HG03575 (cell line): ENCODE data around the gene HS3ST5.
"Not testable (repeated sequence)": the region's sequence is repeated elsewhere in the genome, so short reads cannot be mapped to it uniquely, and the experiment has no call there.

ENCODE experiments used
- ATAC-seq: cut with Tn5 transposase; IDR thresholded peaks from one replicate; pipeline ENCODE4 v1.9.1; 2021; ENCODE audit not compliant: unreplicated experiment, insufficient number of reproducible peaks, low FRiP score; ENCODE audit errors: extremely low read depth

HS3ST5 gene

DNA sequence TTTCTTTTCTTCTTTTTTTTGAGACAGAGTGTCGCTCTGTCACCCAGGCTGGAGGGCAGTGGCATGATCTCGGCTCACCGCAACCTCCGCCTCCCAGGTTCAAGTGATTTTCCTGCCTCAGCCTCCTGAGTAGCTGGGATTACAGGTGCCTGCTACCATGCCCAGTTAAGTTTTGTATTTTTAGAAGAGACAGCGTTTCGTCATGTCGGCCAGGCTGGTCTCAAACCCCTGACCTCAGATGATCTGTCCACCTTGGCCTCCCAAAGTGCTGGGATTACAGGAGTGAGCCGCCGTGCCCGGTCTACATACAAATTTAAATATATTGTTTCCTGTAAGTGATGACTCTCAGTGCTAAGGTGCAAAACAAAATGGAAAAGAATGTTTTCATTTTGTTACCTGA is 124.8 kb downstream of the HS3ST5 start:
- ATAC-seq: not testable (repeated sequence)

DNA sequence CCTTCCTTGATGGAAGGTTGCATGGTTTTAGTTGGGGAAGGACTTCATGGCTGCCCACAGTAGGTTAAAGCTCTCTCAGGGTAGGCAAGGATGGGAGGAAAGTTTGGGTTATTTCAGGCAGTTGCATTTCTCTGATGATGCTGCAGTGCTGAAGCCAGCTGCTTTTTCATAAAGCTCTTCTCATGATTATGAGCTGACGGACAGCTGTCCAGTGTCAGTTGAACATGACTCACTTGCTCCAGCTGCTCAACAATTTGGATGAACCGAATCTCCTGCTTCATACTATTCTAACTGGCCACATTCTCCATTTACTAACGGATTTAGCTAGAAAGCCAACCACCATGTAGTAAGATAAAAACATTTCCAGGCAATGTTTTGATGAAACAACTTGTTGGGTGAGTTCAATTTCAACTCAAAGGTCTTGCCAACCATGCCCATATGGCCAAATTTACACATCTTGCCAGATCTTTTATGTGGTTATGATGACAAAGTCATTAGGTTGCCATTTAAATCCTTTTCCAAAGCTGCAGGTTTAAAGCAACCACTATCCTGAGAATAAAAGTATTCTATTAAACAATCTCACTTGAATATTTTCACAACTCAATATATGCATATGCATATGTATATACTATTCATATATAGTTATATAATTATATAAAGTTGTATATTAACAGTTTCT is 125.9 kb downstream of the HS3ST5 start:
- no peak for ATAC-seq

DNA sequence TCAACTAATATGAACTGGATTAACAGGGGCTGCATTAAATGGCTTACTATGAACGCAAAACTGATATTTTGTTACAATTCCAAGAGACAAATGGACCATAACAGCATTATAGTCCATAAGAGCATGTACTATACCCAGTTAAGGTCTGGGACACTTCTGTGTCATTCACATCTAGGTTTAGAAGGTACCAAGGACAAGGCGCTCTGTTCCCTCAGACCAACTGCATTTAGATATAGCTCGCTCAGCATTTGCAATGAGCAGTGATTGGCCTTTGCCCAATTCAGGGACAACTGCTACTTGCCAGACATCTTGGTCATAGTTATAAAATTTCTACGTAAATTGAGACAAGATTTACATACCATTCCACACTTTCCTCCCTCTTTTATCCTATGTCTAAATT is 132.4 kb downstream of the HS3ST5 start:
- ATAC-seq: no peak

DNA sequence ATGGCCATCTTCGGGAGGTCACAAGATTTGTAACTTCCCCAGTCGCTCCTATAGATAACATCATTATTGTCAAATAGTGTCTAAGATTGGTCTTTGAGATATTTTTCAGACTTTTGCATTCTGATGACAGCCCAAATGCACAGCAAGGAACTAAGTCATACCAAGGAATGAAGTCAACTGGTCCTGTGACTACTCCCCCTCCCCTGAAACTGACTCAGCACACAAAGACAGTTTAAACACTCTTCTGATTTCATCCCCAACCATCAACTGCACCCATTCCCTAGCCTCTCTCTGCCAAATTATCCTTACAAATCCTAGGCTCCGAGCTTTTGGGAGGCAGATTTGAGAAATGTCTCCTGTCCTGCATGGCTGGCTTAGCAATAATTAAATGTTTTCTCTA is 139.4 kb downstream of the HS3ST5 start:
- no peak for ATAC-seq

DNA sequence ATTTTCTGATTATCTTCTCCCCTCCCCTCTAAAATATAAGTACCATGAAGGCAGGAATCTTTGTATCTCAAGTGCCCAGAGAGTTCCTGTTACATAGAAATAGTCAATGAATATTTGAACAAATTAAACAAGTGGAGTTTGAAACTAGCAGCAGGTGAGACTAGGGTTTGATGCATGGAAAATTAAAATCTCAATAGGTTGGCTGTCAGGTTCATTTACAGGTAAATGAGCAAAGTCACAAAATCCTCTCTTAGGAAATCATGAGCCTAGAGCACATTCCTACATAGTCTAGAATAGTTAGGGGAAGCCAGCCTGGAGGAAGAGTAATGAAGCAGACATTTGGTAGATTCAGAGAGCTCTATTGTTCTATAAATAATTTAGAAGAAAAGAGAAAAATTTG is 140.4 kb downstream of the HS3ST5 start:
- no peak for ATAC-seq

DNA sequence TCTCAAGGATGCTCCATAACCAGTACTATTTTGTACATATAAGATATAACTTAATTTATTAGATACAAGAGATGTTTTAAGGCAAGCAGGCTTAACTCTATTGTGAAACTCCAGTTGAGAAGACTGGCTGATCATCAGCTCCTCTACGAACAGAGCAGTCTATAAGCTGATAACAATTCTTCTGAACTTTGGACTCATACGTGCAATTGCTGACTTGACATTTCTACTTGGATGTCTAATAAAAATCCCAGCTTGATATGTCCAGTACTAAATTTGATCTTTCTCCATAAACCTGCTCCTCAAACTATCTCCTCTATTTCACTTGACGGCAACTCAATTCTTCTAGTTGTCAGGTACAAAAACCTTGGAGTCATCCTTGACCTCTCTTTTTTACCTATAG is 141.9 kb downstream of the HS3ST5 start:
- ATAC-seq: no peak

DNA sequence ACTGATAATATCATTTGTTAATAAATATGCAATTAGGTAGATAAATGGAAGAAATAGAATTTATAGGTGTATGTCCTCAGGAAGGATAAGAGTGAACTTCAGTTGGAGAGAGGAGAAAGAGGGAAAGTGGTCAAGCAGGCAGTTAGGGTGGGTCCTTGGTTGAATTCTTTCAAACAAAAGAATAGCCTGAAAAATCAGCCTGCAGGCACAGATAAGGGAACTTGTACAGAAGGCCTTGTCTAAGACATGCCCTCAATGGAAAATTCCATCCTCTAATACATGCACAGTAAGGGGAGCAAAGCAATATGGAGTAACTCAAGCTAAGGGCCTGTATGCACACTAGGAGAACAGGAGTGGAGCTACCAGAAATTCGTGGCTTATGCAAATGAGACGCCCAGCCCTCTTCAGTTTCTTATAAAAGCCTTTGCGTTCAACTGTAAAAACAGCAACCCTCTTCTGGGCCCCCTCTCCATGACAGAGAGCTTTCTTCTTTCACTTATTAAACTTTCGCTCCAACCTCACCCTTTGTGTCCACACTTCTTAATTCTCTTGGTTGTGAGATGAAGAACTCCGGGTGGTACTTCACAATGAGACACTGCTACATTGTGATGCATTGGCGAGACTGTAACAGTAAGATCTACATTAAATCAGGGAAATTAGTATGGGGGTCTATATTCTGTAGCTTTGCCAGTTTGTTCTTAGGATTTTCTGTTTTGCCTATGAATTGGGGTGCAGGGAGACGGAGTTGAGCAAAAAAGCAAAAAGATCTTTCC is 147.0 kb downstream of the HS3ST5 start:
- ATAC-seq: no peak

DNA sequence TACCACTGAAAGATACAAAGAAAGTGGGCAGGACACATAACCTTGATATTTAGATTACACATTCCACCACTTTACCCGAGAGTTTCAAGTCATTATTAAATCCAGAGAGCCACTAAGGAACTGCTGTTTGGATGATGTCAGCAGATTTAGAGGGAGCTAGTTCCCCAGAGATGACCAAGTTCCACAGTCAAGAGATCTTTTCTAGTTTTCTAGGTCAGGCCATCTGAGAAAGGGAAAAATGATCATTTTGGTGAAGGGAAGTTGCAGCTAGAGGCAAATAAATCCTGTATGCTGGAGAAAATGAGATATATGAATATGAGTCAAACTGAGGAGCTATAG is 147.8 kb downstream of the HS3ST5 start:
- ATAC-seq: no peak

DNA sequence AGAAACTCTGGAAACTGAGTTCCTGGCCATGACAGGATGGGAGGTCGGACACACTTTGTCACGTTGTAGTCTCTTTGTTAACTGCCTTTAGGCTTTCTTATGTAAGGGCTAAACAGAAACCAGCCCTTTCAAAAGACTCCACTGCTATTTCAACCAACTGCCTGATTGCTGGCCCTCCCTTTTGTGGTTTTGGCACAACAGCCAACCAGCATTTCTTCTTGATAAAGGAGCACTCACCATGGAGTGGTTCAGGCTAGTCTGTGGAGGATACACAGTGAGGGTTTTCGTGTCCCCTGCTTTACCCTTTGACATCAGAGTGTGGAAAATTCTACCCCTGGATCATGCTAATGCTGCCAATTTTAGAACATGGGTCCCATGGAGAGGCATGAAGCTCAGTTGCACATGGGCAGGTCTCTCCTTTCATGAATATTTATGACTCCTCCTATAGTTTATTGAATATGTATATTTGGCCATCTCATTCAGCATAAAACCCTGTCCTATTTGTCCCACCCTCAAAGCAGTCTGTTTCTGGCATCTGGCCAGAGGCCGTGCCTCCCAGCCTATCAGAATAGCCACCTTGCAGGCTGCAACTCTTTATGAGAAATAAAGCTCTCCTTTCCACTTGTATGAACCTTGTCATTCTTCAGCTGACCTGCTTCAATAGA is 148.3 kb downstream of the HS3ST5 start:
- ATAC-seq: no peak

DNA sequence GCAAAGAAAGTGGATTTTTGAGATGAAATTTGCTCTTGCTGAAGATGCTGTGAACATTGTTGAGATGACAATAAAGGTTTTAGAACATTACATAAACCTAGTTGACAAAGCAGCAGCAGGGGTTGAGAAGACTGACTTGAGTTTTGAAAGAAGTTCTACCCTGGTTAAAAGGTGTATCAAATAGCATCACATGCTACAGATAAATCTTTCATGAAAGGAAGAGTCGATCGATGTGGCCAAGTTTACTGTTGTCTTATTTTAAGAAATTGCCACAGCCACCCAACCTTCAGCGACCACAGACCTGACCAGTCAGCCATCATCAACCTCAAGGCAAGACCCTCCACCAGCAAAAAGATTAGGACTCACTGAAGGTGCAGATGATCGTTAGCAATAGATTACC is 155.3 kb downstream of the HS3ST5 start:
- no peak for ATAC-seq

DNA sequence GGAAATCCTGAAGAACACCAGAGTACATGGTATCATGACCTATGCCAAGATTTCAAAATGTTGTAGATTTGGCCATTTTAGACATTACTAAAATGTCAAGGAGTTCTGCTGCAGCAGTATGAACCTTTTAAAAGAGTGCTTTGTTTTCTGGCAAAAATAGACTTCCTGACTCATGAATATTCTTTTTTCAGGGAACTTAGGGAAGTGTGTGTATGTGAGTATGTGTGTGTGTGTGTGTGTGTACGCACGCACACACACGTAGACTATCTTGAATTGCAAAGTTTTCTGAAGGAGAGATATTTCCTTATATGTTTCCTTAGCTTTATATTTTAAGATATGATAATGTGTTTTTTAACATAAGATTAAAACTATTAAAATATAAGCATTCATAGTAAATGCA is 161.2 kb downstream of the HS3ST5 start:
- no peak for ATAC-seq

DNA sequence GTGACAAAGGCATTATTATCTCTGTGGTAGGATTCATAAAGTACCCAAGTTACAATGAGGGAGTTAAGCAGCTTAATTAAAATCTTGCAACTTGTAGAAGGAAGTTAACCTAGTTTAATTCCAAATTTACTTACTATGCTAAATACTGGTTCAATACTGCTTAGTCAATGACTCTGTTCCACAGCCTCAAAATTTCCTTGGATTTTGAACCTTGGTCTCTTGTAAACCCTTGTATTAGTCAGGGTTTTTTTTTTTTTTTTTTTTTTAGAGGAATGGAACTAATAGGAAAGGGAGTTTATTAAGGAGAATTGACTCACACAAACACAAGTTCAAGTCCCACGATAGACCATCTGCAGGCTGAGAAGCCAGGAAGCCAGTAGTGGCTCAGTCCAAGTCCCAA is 163.4 kb downstream of the HS3ST5 start:
- ATAC-seq: no peak

DNA sequence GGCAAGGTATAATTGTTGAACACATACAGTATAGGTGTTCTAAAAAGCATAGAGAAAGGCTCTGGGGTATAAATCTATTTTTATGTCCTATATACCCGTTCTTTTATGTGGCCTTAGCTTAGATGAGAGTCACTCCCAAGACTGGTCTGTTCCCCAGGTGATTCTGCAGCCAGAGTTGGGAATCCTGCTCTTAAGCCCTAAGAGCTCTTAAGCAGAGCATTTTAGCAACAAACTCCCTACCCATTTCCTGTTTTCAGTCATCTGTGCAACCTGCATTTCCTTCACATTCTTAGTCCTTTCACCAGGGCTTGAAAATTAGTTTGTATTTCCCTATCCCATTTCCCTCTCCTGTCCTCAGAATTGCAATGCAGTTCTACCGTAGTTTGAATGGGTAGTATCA is 166.1 kb downstream of the HS3ST5 start:
- no peak for ATAC-seq

DNA sequence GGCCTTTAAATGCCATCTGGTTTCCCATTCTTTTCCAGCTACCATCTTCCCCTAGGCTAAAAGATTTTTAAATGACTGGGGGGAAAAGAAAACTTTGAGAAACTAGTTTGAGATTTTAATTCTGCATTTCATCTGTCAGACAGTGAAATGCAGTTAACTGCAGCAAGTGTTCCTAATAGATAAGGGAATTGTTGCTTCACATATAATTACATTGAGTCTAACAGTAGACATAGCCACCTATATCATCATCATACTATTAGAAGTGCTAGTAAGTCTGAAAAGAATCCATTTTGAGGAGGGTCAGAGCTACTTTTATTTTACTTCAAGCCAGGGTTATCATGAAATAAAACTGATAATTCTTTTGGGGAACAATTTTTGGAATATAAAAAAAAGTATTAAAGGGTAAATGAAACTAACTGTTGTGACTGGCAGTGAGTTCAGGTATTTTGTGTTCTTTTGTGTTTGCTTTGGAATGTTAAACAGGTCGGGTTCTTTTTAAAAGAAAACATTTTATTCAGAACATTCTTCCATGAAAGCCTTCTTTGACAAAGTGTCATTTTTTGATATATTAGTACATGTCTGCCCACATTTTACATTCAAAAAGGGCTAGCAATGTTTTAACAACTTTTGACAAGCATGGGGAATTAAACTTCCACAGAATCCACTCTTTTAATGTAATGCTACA is 170.1 kb downstream of the HS3ST5 start:
- no peak for ATAC-seq

DNA sequence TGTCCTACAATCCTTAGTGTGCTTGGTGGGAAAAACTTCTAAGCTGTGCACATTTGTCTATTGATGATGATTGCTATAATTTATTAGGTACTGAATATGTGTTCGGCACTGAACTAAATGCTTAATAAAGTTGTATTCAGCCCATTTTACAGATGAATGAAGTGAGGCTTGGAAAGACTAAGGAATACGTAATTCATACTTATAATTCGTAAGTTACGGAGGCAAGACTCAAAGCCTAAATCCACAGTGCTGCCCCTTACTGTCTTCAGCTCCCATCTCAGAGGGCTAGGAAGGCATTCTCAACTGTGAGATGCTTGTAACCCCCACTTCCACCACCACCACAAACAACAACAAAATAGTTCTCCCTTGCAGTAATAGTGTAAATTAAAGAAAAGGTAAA is 171.3 kb downstream of the HS3ST5 start:
- ATAC-seq: no peak

DNA sequence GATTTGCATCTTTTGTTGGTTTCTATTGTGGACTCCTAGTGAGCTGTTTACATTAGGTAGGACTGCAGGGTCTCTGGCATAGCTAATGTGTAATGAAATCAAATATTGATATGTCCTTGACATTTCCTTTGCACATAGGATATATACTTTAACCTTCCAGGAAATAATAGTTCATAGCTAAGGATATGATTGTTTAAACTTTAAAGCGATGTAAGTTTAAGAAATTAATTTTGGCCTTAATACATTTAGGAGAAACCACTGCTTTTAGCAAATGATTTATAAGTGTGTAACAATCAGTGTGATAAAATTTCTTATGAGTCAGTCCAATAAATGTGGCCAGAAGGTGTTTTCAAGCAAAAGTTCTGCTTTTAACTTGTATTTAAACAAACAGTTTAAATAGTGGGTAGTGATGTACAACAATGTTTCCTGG is 171.8 kb downstream of the HS3ST5 start:
- no peak for ATAC-seq

DNA sequence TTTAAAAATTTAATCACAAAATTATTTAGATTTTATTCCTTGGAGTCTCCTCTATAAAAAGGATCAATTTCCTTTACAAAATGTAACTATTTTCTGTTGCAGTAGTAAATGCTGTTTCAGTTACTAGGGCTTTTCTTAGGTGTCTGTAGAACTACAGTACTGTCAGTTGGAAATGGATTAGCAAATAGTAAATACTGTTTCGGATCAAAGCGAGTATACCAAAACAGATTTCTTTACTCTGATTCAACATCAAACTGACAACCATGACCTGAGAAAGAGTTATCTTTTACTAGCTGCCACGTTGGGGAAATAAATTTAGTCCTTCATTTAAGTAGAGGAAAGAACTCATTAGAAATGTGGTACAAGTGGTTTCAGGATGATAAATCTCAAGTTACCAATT is 172.5 kb downstream of the HS3ST5 start:
- no peak for ATAC-seq

DNA sequence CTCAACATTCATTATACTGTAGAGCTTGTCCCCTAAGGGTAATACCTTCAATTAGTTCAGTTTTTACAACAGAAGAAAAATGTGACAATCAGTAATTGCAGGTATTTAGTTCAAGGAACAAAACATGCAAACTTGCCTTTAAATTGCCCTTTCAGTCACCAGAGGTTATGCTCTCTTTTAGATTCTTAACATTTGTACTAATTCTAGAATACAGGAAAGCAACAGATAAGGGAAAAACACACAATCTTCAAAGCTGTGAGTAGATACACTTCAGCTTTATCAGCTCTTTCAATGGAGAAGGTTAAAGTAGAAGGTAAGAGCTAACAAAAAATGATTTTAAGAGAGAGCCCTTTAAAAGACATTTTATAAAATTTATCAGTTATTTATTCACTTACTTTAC is 173.1 kb downstream of the HS3ST5 start:
- ATAC-seq: no peak

DNA sequence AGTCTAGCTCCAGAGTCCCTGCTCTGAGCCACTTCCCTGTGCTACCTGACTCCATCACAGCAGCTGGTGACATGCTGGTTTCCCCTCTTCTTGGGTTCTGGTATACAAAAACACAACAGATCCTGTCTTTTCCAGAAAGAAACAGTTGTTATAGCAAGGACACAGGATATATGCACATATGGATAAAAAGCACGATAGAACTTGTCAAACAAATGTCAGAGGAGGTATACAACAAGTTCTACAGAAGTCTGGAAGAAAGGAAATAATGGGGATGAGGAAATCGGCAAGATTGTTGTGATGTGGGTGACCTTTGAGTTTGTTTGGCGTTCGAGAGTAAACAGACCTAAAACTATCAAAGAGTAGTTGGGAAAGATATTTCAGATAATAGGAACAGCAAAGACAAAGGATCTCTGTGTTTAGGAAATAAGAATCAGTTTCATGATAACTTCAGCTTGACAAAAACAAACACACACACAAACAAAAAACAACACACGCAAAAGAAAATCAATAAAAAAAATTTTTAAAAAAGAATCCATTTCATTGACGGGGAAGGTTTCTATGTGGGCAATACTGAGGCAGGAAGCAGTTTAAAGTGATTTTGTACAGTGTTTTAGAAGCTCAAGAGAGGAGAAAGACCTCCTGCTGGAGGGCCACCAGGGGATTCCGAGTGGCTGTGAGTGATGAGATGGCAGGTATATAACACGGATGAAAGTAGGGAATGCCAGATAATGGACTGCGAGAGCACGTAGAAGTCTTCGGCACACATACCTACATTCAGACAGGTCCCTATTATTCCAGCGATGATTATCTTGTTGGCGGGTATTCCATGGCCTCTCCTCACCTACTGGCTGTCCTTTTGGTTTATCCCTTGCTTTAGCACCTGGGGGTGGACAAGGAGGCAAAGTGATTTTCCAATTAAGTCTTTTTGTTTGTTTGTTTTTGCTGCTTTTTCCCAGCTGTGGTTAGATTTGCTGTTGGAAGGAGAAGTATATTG is 174.9 kb downstream of the HS3ST5 start:
- no peak for ATAC-seq
